Stomach (tissue), 4 donors: ENCODE measurements around the gene ETV6.

Experiments
- CTCF ChIP-seq, 7 experiments: fragments of 450-650 bp in 4 of 7; fragments of 200-600 bp in 3 of 7; sonication (generic) in 3 of 7; IDR thresholded peaks; one replicate each; pipeline ENCODE4 v1.5.1; 2016 to 2019; ENCODE audit warnings: antibody characterized with exemption in 7 of 7, control low read depth in 2 of 7, mild to moderate bottlenecking in 1 of 7
- POLR2A ChIP-seq, 4 donors: fragments of 450-650 bp; IDR thresholded peaks; one replicate each; pipeline ENCODE4 v1.6.1; 2016; ENCODE audit warnings: antibody characterized with exemption in 4 of 4, control low read depth in 2 of 4, mild to moderate bottlenecking in 1 of 4, moderate library complexity in 1 of 4
- POLR2AphosphoS5 ChIP-seq, 3 donors: sonication (generic); formaldehyde crosslinking; IDR thresholded peaks; one replicate each; pipeline ENCODE4 v1.6.1; 2016; ENCODE audit warnings: antibody characterized with exemption in 3 of 3

DNA sequence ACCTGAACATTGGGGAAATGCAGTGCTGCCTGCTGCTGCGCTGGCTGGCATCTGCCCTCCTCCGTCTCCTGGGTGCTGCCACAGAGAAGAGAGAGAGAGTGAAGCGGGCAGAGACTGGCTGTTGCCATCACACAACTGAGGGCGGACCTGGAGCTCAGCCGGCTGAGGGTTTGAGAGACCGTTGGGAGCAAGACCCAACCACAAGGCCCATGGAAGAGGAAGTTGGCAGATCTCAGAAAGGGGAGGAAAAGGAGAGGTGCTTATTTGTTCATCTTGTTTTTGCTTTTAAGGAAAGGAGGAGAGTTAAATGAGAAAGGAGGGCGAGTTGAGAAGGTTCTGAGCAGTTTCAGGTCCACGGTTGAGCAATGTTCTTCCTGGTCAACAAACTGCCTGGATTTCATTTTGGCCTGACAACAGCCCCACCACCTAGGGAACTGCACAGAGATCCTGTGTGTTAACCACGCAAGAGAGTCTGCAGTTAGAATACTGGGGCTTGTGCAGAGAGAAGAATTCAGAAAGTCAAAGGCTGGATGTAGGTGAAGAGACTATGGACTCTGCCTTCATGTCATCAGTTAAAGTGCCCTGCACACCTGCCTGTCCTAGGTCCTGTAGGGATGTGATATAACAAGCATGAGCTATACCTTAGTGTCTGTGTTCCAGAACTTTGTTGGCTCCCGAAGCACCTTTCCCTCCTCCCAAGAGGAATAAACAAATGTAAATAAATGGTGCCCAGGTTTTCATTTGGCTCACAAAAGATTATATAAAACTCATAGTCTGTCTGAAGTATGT, 124.6 kb downstream of the ETV6 start:
- no peak for TF ChIP-seq CTCF (IDR thresholded peaks at IDR 0.05)
- no peak for TF ChIP-seq POLR2A (IDR thresholded peaks at IDR 0.05)
- TF ChIP-seq POLR2AphosphoS5 (IDR thresholded peaks at IDR 0.05), result no peak
